Calu3 (cell line): Measurements from ENCODE around the gene RAB13. TPM values are rescaled to one million over a fixed set of nuclear protein-coding genes. Genes with fewer than 3 reads are reported as not detected.
"Not testable (repeated sequence)": the region's sequence is repeated elsewhere in the genome, so short reads cannot be mapped to it uniquely, and the experiment has no call there.

Experiments used
- BruUV-seq: library from RNA; stranded (reverse); fragments of 400-500 nt; replicated peaks from 2 replicates; lab custom pipeline; 2021; lab: Mats Ljungman, UMichigan
- CTCF ChIA-PET: fragments of 300-600 bp; sonication (Branson Sonifier 250); formaldehyde crosslinking; loops from one replicate; lab custom pipeline; 2022; ENCODE audit warnings: antibody characterized with exemption; lab: Charles Lee
- DNase-seq: peaks from one replicate; pipeline ENCODE4 v3.0.0; 2022
- H3K27ac Mint-ChIP-seq: one replicate; pipeline ENCODE4 v1.8.0; 2022; ENCODE audit warnings: mixed read lengths; ENCODE audit not compliant: unreplicated experiment
- H3K27me3 Mint-ChIP-seq: one replicate; pipeline ENCODE4 v1.8.0; 2022; ENCODE audit warnings: mixed read lengths; ENCODE audit not compliant: unreplicated experiment
- H3K36me3 Mint-ChIP-seq: one replicate; pipeline ENCODE4 v1.8.0; 2022; ENCODE audit warnings: mild to moderate bottlenecking, moderate library complexity, mixed read lengths; ENCODE audit not compliant: insufficient read depth, unreplicated experiment
- H3K4me1 Mint-ChIP-seq: one replicate; pipeline ENCODE4 v1.8.0; 2022; ENCODE audit warnings: mild to moderate bottlenecking, low read depth, mixed read lengths; ENCODE audit not compliant: unreplicated experiment
- H3K4me3 Mint-ChIP-seq: one replicate; pipeline ENCODE4 v1.8.0; 2022; ENCODE audit warnings: mild to moderate bottlenecking, low read depth, moderate library complexity, mixed read lengths; ENCODE audit not compliant: unreplicated experiment
- H3K9me3 Mint-ChIP-seq: one replicate; pipeline ENCODE4 v1.8.0; 2022; ENCODE audit warnings: low read depth, mixed read lengths; ENCODE audit not compliant: unreplicated experiment
- intact Hi-C: fragments of 100-400 bp; cut with micrococcal nuclease; formaldehyde crosslinking; loops from one replicate; pipeline ENCODE4 v1.10.0; 2022; ENCODE audit not compliant: unreplicated experiment
- total RNA-seq: library from RNA; stranded (reverse); gene quantifications from 2 replicates; pipeline ENCODE4 v1.2.3, GENCODE V29; 2022
- TF ChIP-seq, protein P1 (sequence below): fragments of 200-600 bp; IDR thresholded peaks from one replicate; pipeline ENCODE4 v1.8.0; 2022; ENCODE audit warnings: antibody characterized with exemption; ENCODE audit not compliant: unreplicated experiment

RAB13 gene
- total RNA-seq, 1 experiment from 2014 or later, result 95.0 TPM

DNA sequence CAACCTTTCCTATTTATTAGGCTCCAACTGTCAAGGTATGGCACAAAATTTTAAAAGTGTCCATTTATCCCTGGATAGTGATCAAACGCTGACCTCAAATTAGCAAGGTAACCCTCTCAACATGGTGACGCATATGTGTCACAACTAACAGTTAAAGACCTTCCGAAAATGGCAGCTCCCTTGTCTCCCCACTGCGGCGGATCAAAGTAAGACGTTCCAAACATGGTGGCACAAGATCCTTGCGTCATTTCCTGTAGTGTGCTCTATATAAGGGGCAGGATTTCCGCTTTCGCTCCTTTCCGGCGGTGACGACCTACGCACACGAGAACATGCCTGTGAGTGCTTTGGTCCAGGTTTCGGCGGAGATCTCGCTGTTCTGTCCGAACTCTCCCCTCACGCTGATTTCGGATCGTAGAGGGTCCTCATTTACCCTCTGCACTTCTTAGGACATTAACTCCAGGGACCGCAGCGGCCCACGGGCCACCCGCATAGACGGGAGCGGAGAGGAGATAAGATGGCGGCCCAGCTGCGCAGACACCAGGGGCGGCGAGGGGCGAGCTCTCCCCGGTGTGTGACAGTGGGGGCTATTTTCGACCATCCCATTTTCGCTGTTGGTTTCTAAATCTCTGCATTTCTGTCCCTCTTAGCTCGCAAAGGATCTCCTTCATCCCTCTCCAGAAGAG lies 4.5 kb upstream of the RAB13 start, which contains the start of gene RPS27:
TSS of gene RPS27 (plus strand) at position 295 of the 683 bp plus-strand sequence. CDS start at position 330, 35 bp downstream.
- no TSS peak for BruUV-seq
- Mint-ChIP-seq H3K36me3 (peaks cover 78% of the 10 kb centered on the region), H3K27ac (peak within 1 kb of the TSS; percentile 99), H3K4me1 (peaks cover 54% of the 10 kb centered on the region), H3K27me3 (peaks cover 14% of the 10 kb centered on the region), H3K9me3 (no peaks in the 10 kb centered on the region), H3K4me3 (peak within 1 kb of the TSS; percentile 75)
- intact Hi-C loops, result no loop called here
- peak; percentile 92 for DNase-seq
- CTCF ChIA-PET, result interaction anchor here (0.9 to 1.5 kb wide), 6 partner anchors 9 to 319 kb away, joined by 3 to 7 read pairs (median 4); partner anchors contain the start of genes GATAD2B, ILF2 and SLC39A1
- TF ChIP-seq, protein P1, sequence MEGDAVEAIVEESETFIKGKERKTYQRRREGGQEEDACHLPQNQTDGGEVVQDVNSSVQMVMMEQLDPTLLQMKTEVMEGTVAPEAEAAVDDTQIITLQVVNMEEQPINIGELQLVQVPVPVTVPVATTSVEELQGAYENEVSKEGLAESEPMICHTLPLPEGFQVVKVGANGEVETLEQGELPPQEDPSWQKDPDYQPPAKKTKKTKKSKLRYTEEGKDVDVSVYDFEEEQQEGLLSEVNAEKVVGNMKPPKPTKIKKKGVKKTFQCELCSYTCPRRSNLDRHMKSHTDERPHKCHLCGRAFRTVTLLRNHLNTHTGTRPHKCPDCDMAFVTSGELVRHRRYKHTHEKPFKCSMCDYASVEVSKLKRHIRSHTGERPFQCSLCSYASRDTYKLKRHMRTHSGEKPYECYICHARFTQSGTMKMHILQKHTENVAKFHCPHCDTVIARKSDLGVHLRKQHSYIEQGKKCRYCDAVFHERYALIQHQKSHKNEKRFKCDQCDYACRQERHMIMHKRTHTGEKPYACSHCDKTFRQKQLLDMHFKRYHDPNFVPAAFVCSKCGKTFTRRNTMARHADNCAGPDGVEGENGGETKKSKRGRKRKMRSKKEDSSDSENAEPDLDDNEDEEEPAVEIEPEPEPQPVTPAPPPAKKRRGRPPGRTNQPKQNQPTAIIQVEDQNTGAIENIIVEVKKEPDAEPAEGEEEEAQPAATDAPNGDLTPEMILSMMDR, result no peak

DNA sequence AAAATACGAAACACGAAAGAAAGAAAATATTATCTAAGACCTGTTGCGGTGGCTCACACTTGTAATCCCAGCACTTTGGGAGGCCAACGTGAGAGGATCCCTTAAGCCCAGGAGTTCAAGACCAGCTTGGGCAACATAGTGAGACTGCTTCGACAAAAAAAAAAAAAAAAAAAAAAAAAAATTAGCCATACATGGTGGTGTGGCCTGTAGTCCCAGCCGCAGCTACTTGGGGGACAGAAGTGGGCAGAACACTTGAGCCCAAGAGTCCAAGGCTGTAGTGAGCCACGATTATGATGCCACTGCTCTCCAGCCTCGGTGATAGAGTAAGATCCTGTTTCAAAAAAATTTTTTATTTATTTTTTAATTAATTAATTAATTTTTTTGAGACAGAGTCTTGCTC lies 1.5 kb upstream of the RAB13 start:
- no peak overlapping the region for H3K4me3 Mint-ChIP-seq
- H3K9me3 Mint-ChIP-seq, result no peaks in the 10 kb centered on the region
- H3K27me3 Mint-ChIP-seq, result peaks cover 14% of the 10 kb centered on the region
- no peak for DNase-seq
- H3K36me3 Mint-ChIP-seq, result peaks cover 63% of the 10 kb centered on the region
- peaks cover 63% of the 10 kb centered on the region for H3K4me1 Mint-ChIP-seq
- H3K27ac Mint-ChIP-seq, result no peak overlapping the region
- BruUV-seq, result no TSS peak
- intact Hi-C loops, result loop anchor here (2.0 to 10.0 kb wide), 4 partner anchors 67 to 633 kb away; partner anchors contain the start of genes NPR1 and S100A9
- TF ChIP-seq, protein P1, result no peak
- CTCF ChIA-PET, result interaction anchor here (0.9 to 2.3 kb wide), 4 partner anchors 10 to 186 kb away, joined by 4 to 18 read pairs (median 10); partner anchors contain the start of genes CREB3L4 and JTB

DNA sequence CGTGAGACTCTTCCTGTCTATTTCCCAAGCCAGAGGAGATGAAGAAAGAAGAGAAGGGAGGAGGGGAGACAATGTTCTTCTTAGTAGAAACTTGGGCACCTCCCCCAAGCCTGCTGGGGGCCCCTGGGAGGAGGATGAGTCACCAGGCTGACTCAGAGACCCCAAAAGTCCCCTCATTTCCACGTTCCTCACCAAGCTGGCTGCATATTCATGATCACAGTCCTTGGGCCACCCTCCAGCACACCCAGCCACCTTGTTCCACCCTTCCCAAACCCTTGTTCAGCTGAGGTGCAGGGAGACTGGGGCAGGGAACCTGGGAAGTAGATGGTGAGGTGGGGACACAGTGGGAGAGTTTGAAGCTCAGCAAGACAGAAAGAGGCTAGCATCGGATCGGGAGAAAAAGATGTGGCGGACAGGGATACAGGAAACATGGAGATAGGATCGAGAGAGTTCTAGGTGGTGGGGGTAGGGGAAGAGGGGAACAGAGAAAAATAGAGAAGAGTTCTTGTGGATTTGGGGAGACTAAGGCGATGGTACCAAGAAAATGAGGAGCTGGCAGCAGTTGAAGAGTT lies 712 bp downstream of the RAB13 start:
- peak overlapping the region; percentile 84 for H3K4me3 Mint-ChIP-seq
- H3K27ac Mint-ChIP-seq, result peak overlapping the region; percentile 50
- H3K36me3 Mint-ChIP-seq, result peaks cover 47% of the 10 kb centered on the region
- H3K4me1 Mint-ChIP-seq, result peaks cover 41% of the 10 kb centered on the region
- no TSS peak for BruUV-seq
- intact Hi-C loops, result loop anchor here (5.0 to 10.0 kb wide), 3 partner anchors 308 to 631 kb away; partner anchors contain the start of genes NPR1 and S100A9
- TF ChIP-seq, protein P1, result no peak
- CTCF ChIA-PET, result interaction anchor here (0.5 to 2.1 kb wide), 6 partner anchors 18 to 184 kb away, joined by 3 to 18 read pairs (median 5); partner anchors contain the start of genes CREB3L4, DENND4B, GATAD2B and SLC39A1
- no peak for DNase-seq
- peaks cover 4% of the 10 kb centered on the region for H3K27me3 Mint-ChIP-seq
- H3K9me3 Mint-ChIP-seq, result no peaks in the 10 kb centered on the region

DNA sequence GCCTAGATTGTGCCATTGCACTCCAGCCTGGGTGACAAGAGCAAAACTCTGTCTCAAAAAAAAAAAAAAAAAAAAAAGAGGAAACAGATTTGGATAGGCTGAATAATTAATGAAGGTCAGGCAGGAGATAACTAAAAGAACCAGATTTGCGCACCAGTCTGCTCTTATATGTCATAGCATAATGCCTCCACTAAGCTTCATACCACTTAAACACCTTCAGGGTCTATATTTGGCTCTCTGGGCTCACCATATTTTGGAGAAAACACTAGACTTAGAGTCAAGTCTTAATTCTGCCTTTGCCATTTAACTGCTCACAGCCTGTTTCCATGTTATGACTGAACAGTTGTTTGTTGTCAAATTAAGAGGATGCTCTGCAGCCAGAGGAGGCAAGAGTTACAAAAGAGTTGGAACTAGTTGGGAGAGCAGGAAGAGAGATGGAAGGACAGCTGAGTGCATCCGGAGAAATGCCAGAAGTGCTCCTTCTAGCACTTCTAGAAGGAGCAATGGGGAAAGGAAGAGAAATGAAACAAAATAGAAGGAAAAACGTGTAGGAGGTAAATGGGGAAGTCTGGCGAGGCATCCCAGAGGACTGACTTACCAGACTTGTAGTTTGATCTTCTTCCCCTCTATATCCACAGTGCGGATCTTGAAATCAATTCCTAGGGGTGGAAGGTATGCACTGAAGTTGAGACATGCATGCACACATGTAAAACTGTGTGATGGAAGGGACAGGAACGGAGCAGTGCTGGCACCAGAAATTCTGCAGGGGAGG lies 1.8 kb downstream of the RAB13 start:
- TF ChIP-seq, protein P1, result no peak
- Mint-ChIP-seq H3K4me1 (peaks cover 35% of the 10 kb centered on the region), H3K4me3 (peak overlapping the region; percentile 84), H3K27ac (no peak overlapping the region), H3K36me3 (peaks cover 38% of the 10 kb centered on the region), H3K27me3 (no peaks in the 10 kb centered on the region), H3K9me3 (no peaks in the 10 kb centered on the region)
- no TSS peak for BruUV-seq
- DNase-seq, result no peak
- intact Hi-C loops, result loop anchor here (10.0 kb wide), 2 partner anchors 470 to 630 kb away; partner anchors contain the start of gene S100A9
- CTCF ChIA-PET, result interaction anchor here (0.6 kb wide), 1 partner anchor 41 kb away, joined by 3 read pairs; no protein-coding TSS in a partner anchor

DNA sequence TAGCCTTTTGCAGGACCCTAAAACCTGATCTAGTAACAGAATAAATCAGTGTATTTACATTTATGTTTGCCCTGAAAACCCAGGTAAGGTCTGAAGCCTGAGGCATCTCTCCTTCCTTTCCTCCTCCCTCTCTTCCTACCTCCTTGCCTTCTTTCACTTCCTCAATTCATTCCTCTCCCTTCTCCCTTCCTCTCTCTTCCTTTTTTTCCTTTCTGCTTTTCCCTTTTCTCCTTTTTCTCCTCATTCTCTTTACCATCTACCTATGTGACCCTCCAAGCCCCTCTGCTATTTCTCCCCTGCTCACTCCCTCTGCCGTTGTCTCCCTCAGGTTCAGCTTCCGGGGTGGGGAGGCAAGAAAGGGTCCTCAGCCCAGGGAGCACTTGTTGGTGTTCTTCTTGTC lies 4.4 kb downstream of the RAB13 start:
- DNase-seq, H3K27me3 Mint-ChIP-seq, H3K27ac Mint-ChIP-seq, CTCF ChIA-PET, H3K9me3 Mint-ChIP-seq, H3K4me3 Mint-ChIP-seq: not testable (repeated sequence)
- TSS peak; percentile 90 for BruUV-seq
- intact Hi-C loops, result loop anchor here (10.0 kb wide), 2 partner anchors 467 to 627 kb away; partner anchors contain the start of gene S100A9
- Mint-ChIP-seq H3K36me3 (peaks cover 55% of the 10 kb centered on the region), H3K4me1 (peaks cover 42% of the 10 kb centered on the region)

DNA sequence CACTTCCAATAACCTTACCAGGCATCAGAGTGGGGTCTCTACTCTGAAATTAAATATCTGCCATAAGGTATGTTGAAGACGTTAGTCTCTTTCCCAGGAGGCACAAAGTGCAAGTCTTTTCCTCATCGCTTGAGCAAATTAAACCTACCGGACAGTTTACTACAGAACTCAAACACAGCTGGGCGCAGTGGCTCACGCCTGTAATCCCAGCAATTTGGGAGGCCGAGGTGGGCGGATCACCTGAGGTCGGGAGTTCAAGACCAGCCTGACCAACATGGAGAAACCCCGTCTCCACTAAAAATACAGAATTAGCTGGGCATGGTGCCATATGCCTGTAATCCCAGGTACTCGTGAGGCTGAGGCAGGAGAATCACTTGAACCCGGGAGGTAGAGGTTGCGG lies 7.0 kb downstream of the RAB13 start:
- Mint-ChIP-seq H3K4me1 (peaks cover 31% of the 10 kb centered on the region), H3K36me3 (peaks cover 64% of the 10 kb centered on the region)
- H3K9me3 Mint-ChIP-seq, BruUV-seq, H3K27ac Mint-ChIP-seq, H3K27me3 Mint-ChIP-seq, H3K4me3 Mint-ChIP-seq, intact Hi-C loops, DNase-seq: not testable (repeated sequence)
- CTCF ChIA-PET, result interaction anchor here (1.0 kb wide), 1 partner anchor 182 kb away, joined by 3 read pairs; no protein-coding TSS in a partner anchor
